ENCODE results near the gene PAX3.

- TF ChIP-seq EZH2 (IDR thresholded peaks at IDR 0.05; ENCODE audit: insufficient read depth, poor library complexity, severe bottlenecking): no peak
- TF ChIP-seq EZH2phosphoT487 (IDR thresholded peaks at IDR 0.05; ENCODE audit: insufficient read depth, low read depth): no peak
Observed at GRCh38 chr2:222268311-222268990, 30.3 kb downstream of the PAX3 start.
